Activated CD8-positive, alpha-beta memory T cell treated with anti-CD3 and anti-CD28 coated beads for 36 hours (primary cell): ENCODE data around the gene TMEM223. TPM values are rescaled to one million over a fixed set of nuclear protein-coding genes. Genes with fewer than 3 reads are reported as not detected.

Source experiments
- CTCF ChIA-PET: fragments of 350-600 bp; sonication (Branson Sonifier 250); formaldehyde crosslinking; loops from one replicate; lab custom pipeline; 2021; ENCODE audit warnings: antibody characterized with exemption; lab: Charles Lee
- POLR2A ChIA-PET: fragments of 350-600 bp; sonication (Branson Sonifier 250); formaldehyde crosslinking; loops from one replicate; lab custom pipeline; 2021; ENCODE audit warnings: antibody characterized with exemption; lab: Charles Lee
- total RNA-seq, 2 experiments: library from RNA; stranded (reverse); gene quantifications; one replicate each; pipeline ENCODE4 v1.2.3, GENCODE V29; 2021

TMEM223 gene
- total RNA-seq, 2 experiments from 2014 or later = 12.4 to 13.1 TPM

- CTCF ChIA-PET = interaction anchor here (0.8 to 2.9 kb wide), 5 partner anchors 11 to 75 kb away, joined by 3 to 19 read pairs (median 4); partner anchors contain the start of genes SLC3A2 and TMEM179B
- POLR2A ChIA-PET = interaction anchor here (0.6 to 2.5 kb wide), 12 partner anchors 10 to 96 kb away, joined by 3 to 17 read pairs (median 6); partner anchors contain the start of genes SLC3A2, STX5, TEX54 and TMEM179B
Measured at GRCh38 chr11:62805961-62806441, 14.2 kb upstream of the TMEM223 start.

DNA sequence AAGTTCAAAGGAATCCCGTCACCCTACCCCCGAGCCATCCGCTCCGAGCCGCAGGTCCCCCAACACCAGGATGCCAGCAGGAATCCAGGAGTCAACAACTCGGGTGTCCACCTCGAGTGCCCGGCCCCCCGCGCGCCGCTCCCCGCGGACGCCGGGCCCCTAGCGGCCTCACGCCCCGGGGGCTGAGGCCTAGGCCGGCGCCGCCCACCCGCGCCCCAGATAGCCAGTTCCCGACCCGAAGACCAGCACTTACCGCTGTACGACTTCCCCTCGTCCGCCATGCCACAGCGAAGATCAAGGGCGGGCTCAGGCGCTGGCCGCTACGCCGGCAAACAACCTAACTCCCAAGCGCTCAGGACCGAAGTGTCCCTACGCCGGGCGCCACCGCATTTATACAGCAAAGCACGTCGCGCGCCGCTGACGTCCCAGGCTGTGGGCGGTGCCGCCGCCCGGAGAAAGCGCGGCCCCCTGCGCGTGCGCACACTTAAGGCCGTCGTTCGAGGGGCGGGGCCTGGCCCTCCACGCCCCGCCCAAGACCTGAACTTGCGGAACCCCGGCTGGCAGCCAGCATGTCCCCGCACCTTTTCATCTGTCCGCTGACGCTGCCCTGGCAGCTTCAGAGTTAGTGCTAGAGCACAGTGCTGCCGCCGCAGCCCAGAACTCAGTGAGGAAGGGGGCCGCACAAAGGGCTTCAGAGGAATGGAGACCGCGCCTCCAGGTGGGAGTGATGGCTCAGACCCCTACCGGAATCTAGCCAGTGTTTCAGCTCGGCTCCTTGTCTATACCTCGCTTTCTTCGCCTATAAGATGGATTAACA, 13.5 kb upstream of the TMEM223 start, which contains the start of gene NXF1:
Gene NXF1 (minus strand): TSS at position 365 of the 817 bp plus-strand sequence. CDS start 84 bp downstream, at position 281.
- POLR2A ChIA-PET = interaction anchor here (0.6 to 2.5 kb wide), 12 partner anchors 10 to 96 kb away, joined by 3 to 17 read pairs (median 6); partner anchors contain the start of genes SLC3A2, STX5, TEX54 and TMEM179B

DNA sequence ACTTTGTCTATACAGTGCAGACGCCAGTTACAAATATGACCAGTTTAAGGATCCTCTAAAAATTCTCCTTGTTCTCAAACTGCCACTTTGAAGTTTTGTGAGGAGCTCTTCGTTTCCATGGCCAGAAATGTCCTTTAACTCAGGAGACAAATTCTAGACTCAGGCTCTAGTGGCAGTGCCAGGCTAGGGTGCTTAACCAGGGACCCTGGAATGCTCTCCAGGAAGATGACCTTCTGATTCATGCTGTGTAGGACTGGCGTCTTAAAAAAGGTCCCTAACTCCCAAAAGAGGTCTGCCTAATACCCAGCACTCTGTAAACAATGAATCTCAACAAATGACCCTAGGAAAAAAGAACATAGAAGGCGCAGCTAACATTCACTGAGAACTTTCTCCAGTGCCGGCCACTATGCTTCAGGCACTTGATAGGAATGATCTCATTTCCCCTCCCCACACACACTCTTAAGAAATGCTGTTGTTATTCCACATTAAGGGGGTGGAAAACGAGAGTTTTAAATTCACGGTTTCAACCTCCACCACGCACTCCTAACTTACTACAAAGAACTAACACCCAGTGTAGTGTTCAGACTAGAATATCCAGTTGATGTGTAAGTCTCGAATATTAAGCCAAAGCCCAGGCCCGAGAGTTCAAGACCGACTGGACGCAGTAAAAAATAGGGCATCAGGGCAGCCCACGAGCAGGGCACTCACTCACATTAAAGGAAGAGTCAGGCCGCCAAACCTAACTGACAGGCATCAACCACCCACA, 12.7 kb upstream of the TMEM223 start:
- ChIA-PET POLR2A (interaction anchor here (0.6 to 1.4 kb wide), 9 partner anchors 10 to 52 kb away, joined by 3 to 5 read pairs (median 4); no protein-coding TSS in a partner anchor), CTCF (interaction anchor here (1.3 to 1.5 kb wide), 2 partner anchors 12 to 18 kb away, joined by 4 to 5 read pairs; no protein-coding TSS in a partner anchor)

More for the DNA sequence above, 13.5 kb upstream of the TMEM223 start, which contains the start of gene NXF1:
- CTCF ChIA-PET = interaction anchor here (0.8 to 2.9 kb wide), 4 partner anchors 11 to 76 kb away, joined by 3 to 19 read pairs (median 4); partner anchors contain the start of genes SLC3A2 and TMEM179B

DNA sequence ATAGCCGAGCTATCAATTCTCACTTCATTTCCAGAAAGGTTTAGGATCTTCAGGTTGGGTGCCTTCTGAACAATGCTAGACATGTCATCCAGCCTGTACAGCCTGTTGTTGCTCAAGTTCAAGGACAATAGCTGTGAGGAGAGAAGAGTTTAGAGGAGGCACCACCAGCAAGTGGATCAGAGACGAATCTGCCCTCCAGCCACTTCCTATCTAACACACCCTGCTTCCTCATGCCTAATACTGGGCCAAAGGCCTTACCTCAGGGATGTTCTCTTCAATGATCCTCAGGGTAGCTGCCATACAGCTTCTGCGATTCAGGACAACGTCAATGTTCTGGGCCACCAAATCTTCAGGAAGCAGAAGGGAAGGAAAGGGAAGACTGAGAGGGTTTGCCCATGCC, 9.3 kb upstream of the TMEM223 start:
- CTCF ChIA-PET = interaction anchor here (0.7 to 1.4 kb wide), 2 partner anchors 15 to 103 kb away, joined by 4 read pairs; no protein-coding TSS in a partner anchor
- POLR2A ChIA-PET = interaction anchor here (0.7 to 3.4 kb wide), 4 partner anchors 9 to 35 kb away, joined by 3 to 15 read pairs (median 8); partner anchors contain the start of genes TMEM179B and TMEM223

DNA sequence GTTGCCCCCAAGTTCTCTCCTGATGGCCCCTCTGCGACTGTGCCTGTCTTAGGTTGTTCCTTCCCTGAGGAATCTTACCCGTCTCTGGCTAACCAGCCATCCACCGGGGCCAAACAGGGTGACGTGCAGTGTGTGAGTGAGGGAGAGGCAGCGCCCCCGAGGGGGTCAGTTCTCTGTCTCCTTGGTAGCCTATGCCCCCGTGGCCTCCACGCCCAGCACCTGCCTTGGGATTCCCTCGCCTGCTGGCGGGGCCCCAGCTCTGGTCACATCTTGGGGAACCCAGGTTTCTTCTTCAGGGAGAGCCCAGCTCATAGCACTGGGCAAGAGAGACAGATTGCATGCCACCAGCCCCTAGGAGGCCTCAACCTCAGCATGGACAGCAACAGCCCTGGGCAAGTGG, 7.7 kb upstream of the TMEM223 start:
- POLR2A ChIA-PET = interaction anchor here (3.4 kb wide), 1 partner anchor 8 kb away, joined by 15 read pairs; the partner anchor contains the start of gene TMEM223
- CTCF ChIA-PET = interaction anchor here (1.5 kb wide), 1 partner anchor 12 kb away, joined by 3 read pairs; the partner anchor contains the start of gene TMEM179B

DNA sequence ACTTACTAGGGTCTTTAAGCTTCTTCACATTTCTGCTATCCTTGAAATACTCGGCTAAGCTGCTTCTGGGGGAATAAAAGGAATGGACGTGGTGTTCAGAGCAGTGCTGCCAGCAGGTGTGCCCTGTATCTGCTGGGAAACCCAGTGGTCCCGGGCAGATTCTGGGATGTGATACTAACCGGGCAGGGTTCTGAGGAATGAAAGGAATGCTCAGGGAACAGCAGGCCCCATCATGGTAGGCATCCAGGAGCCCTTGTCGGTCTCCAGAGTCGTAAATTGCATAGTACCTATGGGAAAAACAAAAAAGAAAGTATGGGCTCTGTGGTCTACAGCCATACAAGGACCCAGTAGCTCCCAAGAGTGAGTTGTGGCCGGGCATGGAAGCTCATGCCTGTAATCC, 4.5 kb upstream of the TMEM223 start:
- ChIA-PET POLR2A (interaction anchor here (0.5 to 2.0 kb wide), 4 partner anchors 10 to 1480 kb away, joined by 4 to 8 read pairs (median 4); partner anchors contain the start of genes STX5 and TEX54), CTCF (interaction anchor here (0.6 to 1.5 kb wide), 6 partner anchors 9 to 184 kb away, joined by 3 to 5 read pairs (median 3); partner anchors contain the start of genes EML3 and TMEM179B)

- ChIA-PET POLR2A (interaction anchor here (0.7 to 1.1 kb wide), 2 partner anchors 10 to 114 kb away, joined by 4 read pairs; no protein-coding TSS in a partner anchor), CTCF (no interaction called here)
Measured at GRCh38 chr11:62794201-62794775, 2.5 kb upstream of the TMEM223 start.

DNA sequence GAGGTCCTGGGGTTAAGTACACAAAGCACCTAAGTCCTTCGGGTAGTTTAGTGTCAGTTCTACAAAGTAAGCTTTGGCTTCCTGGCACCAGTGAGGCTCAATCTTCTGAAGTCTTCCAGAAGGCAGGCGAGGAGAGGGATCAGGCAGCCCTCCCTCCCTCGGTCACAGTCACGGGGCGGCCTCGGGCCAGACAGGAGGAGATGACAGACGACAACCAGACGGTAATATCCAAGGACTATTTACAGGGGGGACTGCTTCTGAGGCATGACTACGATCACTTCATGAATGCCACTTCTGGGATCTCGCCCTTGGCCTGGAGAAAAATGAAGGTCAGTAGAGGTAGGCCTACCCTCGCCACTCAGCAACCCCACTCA, 383 bp upstream of the TMEM223 start:
- ChIA-PET CTCF (interaction anchor here (0.5 to 1.4 kb wide), 3 partner anchors 12 to 72 kb away, joined by 3 to 4 read pairs (median 3); no protein-coding TSS in a partner anchor), POLR2A (interaction anchor here (1.8 to 2.5 kb wide), 2 partner anchors 9 to 64 kb away, joined by 5 to 15 read pairs; no protein-coding TSS in a partner anchor)

DNA sequence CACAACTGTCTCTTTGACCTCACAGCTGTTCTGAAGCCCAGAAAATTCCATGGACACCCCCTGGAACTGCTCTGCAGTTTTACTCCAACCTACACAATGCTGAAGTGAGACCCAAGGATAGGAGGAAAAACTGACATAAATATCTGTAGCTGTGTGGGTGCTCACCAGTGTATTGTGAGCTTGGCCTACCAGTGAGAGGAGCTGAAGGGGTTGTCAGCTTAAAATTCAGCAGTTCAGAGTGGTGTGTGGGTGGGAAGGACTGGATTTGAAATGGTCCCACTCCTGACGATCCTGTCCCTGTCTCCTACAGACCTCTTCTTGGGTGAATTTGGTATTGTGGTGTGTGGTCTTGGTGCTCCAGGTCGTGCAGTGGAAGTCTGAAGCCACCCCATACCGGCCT, 2.2 kb downstream of the TMEM223 start:
- ChIA-PET CTCF (interaction anchor here (0.7 to 1.5 kb wide), 4 partner anchors 36 to 122 kb away, joined by 3 to 4 read pairs (median 3); partner anchors contain the start of gene ZBTB3), POLR2A (interaction anchor here (0.5 to 0.8 kb wide), 3 partner anchors 14 to 85 kb away, joined by 3 read pairs; partner anchors contain the start of gene TAF6L)

- CTCF ChIA-PET = interaction anchor here (1.1 to 3.4 kb wide), 3 partner anchors 52 to 67 kb away, joined by 3 to 46 read pairs (median 16); no protein-coding TSS in a partner anchor
- POLR2A ChIA-PET = interaction anchor here (0.5 to 3.5 kb wide), 4 partner anchors 15 to 167 kb away, joined by 3 to 37 read pairs (median 6); partner anchors contain the start of gene TAF6L
Measured at GRCh38 chr11:62788991-62789390, 2.8 kb downstream of the TMEM223 start.

DNA sequence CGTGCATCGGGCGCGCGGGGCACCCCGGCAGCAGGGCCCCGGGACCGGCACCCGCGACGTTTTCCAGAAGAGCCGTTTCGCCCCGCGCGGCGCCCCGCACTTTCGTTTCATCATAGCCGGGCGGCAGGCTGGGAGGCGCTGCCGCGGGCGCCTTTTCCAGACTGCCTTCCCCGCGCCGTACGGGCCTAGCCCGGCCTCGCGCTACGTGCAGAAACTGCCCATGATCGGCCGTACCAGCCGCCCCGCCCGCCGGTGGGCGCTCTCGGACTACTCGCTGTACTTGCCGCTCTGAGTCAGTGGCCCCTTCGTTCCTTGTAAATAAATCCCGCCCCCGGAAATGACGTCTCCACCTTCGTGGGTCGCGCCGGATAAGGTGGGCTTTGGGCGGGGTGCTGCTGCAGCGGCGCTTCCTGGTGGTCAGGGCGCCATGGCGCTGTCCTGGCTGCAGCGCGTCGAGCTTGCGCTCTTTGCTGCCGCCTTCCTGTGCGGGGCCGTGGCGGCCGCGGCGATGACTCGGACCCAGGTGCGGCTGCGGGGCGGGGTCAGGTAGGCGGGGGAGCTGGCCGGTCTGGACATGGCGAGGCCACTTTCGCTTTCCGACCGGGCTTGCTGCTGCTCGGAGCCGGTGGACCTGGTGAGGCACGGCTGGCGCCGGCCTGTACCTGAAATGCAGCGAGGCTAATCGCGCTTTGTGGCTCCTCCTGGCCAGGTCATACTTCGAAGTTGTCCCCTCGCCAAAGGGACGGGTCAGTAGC, 4.6 kb downstream of the TMEM223 start, which contains the start of gene TMEM179B:
Gene TMEM179B (plus strand): TSS at position 398 of the 755 bp plus-strand sequence. CDS start 30 bp downstream, at position 428.
- ChIA-PET CTCF (interaction anchor here (0.5 to 4.1 kb wide), 40 partner anchors 9 to 754 kb away, joined by 3 to 46 read pairs (median 4); partner anchors contain the start of genes BSCL2, EEF1G, HNRNPUL2 and NXF1), POLR2A (interaction anchor here (0.5 to 3.5 kb wide), 20 partner anchors 13 to 231 kb away, joined by 3 to 37 read pairs (median 5); partner anchors contain the start of genes GANAB, NXF1, SLC3A2 and STX5)

GRCh38 chr11:62786318-62787004, 5.3 kb downstream of the TMEM223 start:
- ChIA-PET POLR2A (interaction anchor here (0.5 to 3.5 kb wide), 18 partner anchors 14 to 231 kb away, joined by 3 to 37 read pairs (median 5); partner anchors contain the start of genes INTS5, NXF1, SLC3A2 and STX5), CTCF (interaction anchor here (0.6 to 4.1 kb wide), 38 partner anchors 9 to 212 kb away, joined by 3 to 46 read pairs (median 4); partner anchors contain the start of genes BSCL2, EEF1G, EML3 and HNRNPUL2)

DNA sequence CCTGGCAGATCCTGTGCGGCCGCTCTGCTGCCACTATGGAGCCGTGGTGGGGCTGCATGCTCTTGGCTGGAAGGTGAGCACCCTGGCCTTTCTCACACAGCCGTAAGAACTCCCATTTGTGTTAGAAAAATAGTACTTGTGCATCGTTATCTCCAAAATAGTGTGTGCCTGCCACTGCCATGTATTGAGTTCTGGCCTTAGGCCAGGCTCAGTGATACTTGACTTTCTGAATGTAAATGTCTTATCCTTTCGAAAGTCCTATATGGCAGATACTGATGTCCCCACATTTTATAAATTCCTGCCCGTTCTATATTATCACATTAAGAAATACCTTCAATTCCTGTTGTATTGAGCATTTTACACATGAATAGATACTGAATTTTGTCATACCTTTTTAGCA, 9.1 kb downstream of the TMEM223 start:
- POLR2A ChIA-PET = no interaction called here
- CTCF ChIA-PET = no interaction called here

DNA sequence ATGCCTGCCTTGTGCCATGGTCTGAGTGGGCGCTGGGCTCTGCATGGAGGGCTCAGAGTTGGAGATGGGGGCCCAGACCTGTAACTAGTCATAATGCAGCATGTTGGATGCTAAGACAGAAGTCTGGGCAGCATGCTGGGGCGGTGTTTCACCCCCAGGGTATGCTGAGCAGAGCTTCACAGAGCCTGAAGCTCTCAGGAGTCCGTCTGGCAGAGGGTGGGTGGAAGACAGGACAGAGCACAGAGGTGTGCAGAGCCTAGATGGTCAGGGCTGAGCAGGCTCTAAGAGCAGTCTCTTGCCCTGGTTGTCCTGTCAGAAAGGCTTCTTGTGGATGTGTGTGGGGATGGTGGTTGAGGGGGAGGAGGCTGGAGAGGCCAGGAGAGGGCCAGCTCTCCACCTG, 13.4 kb downstream of the TMEM223 start:
- CTCF ChIA-PET = no interaction called here

GRCh38 chr11:62777389-62777788, 14.4 kb downstream of the TMEM223 start:
- ChIA-PET POLR2A (interaction anchor here (0.7 kb wide), 1 partner anchor 50 kb away, joined by 6 read pairs; no protein-coding TSS in a partner anchor), CTCF (interaction anchor here (1.2 kb wide), 1 partner anchor 9 kb away, joined by 11 read pairs; no protein-coding TSS in a partner anchor)

More for the DNA sequence above, 13.4 kb downstream of the TMEM223 start:
- POLR2A ChIA-PET = interaction anchor here (0.6 kb wide), 1 partner anchor 82 kb away, joined by 3 read pairs; no protein-coding TSS in a partner anchor
